ENCODE results near the gene LCE1E.

Gene LCE1E

GRCh38 chr1:152777510-152778137 is 8.4 kb upstream of the LCE1E start:
- no peak for DNase-seq (ENCODE audit: low spot score)

- no peak for DNase-seq (ENCODE audit: low spot score)
Observed at GRCh38 chr1:152783095-152783494, 3.0 kb upstream of the LCE1E start.

GRCh38 chr1:152795686-152796085 is 9.6 kb downstream of the LCE1E start:
- peak; percentile 9 for DNase-seq (ENCODE audit: low spot score)

- DNase-seq (ENCODE audit: low spot score), result no peak
Observed at GRCh38 chr1:152796421-152796820, 10.4 kb downstream of the LCE1E start, which contains the start of gene LCE1D. Gene LCE1D (plus strand): TSS chr1:152796721. CDS start chr1:152797795, 1,074 bp downstream.

GRCh38 chr1:152801333-152801732 is 15.3 kb downstream of the LCE1E start:
- DNase-seq (ENCODE audit: low spot score), result no peak

DNA sequence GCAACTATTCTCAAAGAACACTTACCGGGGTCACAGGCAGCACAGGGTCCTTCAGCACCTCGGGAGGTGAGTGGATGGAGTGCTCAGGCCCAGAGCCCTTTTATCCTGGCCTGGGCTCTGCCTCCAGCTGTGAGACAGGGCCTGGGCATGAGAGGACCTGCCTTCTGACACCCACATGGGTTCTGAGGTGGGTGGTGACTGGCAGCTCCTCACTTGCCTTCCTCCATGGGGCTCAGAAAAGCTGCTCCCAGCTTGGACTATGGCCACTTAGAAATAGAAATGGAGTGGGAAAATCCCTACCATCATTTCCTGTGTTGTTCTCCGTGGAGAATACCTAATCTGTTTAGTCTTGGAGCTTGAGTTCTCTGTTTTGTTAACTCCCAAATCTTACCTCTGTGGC is 20.5 kb downstream of the LCE1E start, which contains the start of gene LCE1C:
Gene LCE1C (minus strand): TSS at position 76 of the 400 bp plus-strand sequence. CDS start 1,173 bp downstream, outside the sequence.
- no peak for DNase-seq (ENCODE audit: low spot score)

GRCh38 chr1:152811050-152811449 is 25.0 kb downstream of the LCE1E start:
- no peak for DNase-seq (ENCODE audit: low spot score)

GRCh38 chr1:152811671-152812070 is 25.6 kb downstream of the LCE1E start, which contains the start of gene LCE1B:
Gene LCE1B (plus strand): TSS chr1:152811971. CDS start chr1:152812447, 476 bp downstream.
- no peak for DNase-seq (ENCODE audit: low spot score)

DNA sequence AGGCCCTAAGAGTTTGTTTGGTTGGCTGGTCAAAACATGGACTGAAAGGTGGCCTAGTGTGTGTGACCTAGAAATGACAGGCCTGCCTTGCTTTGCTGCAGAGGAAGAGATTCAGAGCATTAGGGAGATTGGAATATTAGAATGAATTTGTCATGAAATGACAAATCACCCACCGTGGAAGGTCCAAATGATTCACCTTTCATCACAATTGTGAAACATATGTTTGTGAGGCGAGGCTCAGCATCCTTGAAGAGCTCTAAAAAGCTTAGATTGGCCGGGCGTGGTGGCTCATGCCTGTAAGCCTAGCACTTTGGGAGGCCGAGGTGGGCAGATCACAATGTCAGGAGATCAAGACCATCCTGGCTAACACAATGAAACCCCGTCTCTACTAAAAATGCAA is 31.3 kb downstream of the LCE1E start:
- no peak for DNase-seq (ENCODE audit: low spot score)

GRCh38 chr1:152823294-152823693 is 37.2 kb downstream of the LCE1E start:
- no peak for DNase-seq (ENCODE audit: low spot score)

- DNase-seq (ENCODE audit: low spot score), result no peak
Observed at GRCh38 chr1:152824964-152825363, 38.9 kb downstream of the LCE1E start.

DNA sequence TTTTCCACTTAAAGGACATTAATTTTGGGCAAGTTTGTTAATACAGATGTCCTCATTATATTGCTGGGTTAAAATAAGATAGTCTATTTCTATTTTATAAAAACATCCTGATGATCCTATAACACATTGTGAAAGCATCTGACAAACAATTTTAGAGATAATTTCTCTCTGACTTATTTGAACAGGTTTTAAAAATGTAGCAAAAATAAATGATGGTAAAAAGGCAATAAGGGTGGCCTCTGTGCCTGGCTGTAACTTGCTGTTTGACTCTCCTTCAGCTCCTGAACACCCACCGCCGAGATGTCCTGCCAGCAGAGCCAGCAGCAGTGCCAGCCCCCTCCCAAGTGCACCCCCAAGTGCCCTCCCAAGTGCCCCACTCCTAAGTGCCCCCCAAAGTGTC is 41.1 kb downstream of the LCE1E start, which contains the start of gene LCE1A:
Gene LCE1A (plus strand): TSS at position 301 of the 400 bp plus-strand sequence. CDS start 0 bp downstream, at position 301.
- no peak for DNase-seq (ENCODE audit: low spot score)

DNA sequence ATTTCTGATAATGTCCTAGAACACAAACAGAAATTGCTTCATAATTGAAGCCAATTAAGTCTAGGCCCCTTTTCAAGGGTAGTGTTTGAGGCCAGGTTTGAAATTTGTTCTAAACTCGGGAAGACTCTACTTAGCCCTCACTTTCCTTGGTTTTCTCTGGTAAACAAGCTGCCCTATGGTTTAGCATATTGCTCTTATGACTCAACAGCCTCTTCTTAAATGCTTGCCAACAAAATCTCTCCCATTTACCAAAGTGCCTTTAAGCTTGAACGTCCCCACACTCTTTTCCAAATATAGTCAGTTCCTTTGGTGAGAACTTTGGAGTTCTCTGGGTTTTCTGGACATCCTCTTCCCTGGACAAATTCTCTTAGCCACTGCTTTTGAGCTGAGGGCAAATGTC is 50.8 kb downstream of the LCE1E start:
- DNase-seq (ENCODE audit: low spot score), result no peak
